ENCODE results near the gene ZNF831.

DNA sequence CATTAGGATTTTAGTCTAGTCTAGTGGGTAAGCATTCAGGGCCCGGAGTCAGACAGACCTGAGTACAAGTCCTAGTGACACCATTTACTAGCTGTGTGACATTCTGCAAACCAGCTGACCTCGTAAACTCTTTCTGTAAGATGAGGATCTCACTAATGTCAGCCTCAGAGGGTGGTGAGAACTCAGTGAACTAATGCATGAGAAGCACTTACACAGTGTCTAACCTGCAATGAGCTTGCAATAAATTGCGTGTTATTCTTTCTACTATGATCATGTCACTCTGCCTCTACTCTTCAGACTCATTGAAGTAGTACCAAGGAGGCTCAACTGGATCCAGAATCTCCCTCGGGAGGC, 41.1 kb upstream of the ZNF831 start:
- TF ChIP-seq, protein P1, sequence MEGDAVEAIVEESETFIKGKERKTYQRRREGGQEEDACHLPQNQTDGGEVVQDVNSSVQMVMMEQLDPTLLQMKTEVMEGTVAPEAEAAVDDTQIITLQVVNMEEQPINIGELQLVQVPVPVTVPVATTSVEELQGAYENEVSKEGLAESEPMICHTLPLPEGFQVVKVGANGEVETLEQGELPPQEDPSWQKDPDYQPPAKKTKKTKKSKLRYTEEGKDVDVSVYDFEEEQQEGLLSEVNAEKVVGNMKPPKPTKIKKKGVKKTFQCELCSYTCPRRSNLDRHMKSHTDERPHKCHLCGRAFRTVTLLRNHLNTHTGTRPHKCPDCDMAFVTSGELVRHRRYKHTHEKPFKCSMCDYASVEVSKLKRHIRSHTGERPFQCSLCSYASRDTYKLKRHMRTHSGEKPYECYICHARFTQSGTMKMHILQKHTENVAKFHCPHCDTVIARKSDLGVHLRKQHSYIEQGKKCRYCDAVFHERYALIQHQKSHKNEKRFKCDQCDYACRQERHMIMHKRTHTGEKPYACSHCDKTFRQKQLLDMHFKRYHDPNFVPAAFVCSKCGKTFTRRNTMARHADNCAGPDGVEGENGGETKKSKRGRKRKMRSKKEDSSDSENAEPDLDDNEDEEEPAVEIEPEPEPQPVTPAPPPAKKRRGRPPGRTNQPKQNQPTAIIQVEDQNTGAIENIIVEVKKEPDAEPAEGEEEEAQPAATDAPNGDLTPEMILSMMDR (IDR thresholded peaks at IDR 0.05) = no peak
- TF ChIP-seq POLR2A (IDR thresholded peaks at IDR 0.05) (no peak), POLR2AphosphoS5 (IDR thresholded peaks at IDR 0.05) (no peak)

Measured in suprapubic skin (tissue), 4 donors.